NT2/D1 (cell line): ENCODE results near the gene MEX3A.

ENCODE experiments used
- YY1 ChIP-seq: IDR thresholded peaks from 2 replicates; pipeline ENCODE4 v1.6.1; 2011; ENCODE audit not compliant: insufficient read length, insufficient read depth
- ZNF274 ChIP-seq: IDR thresholded peaks from 2 replicates; pipeline ENCODE4 v1.6.1; 2011; ENCODE audit warnings: mild to moderate bottlenecking, low read depth, low read length

DNA sequence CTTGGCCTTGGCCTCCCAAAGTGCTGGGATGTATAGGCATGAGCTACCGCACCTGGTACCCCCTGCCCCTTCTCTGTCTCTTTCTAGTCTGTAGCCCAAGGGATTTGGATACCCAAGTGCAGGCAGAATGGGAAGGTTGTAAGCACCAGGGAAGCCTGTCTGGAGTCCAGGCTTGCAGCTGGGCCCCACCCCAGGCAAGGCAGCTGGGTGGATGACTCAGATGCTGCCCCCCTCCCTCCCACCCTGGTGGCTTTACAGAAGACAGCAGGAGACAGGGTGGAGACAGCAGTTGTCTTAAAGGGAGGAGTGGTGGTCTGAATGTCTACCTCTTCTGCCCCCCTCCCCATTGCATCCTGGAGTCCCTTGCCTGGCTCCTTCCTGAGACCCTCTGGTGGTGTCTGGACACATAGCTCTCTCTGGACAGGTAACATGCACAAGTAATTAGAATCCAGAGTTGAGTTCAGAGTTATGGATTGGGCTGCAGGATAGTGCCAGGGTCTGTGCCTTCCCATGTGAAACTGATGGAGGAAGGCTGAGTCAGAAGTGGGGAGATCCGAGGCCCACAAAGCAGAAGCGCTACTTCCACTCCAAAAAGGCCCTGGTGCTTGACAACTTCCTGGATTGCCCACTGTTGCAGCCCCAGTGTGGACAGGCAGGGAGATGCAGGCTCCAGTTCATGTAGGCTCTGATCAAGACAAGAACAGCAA lies 37.4 kb upstream of the MEX3A start:
- no peak for TF ChIP-seq YY1
- no peak for TF ChIP-seq ZNF274
